Activated CD4-positive, alpha-beta T cell treated with anti-CD3 and anti-CD28 coated beads, Interleukin-2, amount 50 U/mL, for 24 hours (primary cell): ENCODE results near the gene SLC39A7.
"Not testable (repeated sequence)": the region's sequence is repeated elsewhere in the genome, so short reads cannot be mapped to it uniquely, and the experiment has no call there.

Source experiments
- DNase-seq, 2 donors: peaks; one replicate each; pipeline ENCODE4 v3.0.0-alpha.2; 2020; ENCODE audit warnings: low read depth in 1 of 2, low spot score in 1 of 2

SLC39A7 gene

DNA sequence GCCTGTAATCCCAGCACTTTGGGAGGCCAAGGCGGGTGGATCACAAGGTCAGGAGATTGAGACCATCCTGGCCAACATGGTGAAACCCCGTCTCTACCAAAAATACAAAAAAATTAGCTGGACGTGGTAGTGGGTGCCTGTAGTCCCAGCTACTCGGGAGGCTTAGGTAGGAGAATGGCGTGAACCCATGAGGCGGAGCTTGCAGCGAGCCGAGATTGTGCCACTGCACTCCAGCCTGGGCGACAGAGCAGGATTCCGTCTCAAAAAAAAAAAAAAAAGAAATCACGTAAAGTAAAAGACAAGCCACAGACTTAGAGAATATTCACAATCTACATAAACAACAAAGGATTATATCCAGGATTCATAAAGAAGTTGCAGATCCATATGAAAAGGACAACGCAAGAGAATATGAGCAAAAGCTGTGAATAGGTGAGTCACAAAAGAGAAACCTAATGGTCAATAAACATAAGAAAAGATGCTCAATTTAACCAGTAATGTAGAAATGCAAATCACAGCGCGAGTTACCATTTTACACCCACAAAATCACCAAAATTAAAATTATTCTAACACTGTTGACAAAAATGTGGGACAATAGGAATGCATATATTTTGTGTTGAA, 25.9 kb downstream of the SLC39A7 start:
- not testable (repeated sequence) for DNase-seq

DNA sequence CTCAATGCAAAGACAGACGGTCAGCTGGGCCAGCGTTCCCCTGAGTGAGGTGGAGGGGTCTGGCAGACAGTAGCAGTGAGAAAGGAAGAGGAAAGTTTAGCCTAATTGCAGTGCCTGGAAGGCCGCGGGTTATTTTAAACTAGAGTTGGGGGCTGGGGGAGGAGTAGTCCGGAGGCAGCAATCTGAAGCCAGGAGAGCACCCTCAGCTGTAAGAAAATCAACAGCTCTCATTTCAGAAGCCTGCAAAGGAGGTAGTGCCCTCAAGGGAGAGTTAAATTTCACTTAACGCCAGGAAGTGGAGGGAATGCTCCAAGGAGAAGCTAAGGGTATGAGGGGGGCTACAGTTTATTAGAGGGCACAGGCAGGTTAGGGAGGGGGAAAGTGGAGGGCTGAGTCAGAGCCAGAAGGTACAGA, 34.6 kb downstream of the SLC39A7 start:
- no peak for DNase-seq

DNA sequence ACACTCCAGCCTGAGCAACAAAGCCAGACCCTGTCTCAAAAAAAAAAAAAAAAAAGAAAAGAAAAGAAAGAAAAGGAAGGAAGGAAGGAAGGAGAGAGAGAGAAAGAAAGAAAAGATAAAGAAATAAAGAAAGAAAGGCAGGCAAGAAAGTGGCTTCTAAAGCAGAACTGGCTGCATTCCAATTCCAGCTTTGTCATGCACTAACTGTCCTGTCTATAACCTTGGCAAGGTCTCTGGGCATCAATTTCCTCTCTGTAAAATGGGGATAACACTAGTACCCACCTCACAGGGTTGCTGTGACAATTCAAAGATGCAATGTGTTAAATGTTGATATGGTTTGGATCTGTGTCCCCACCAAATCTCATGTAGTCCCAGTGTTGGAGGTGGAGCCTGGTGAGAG, 35.7 kb downstream of the SLC39A7 start:
- no peak for DNase-seq

DNA sequence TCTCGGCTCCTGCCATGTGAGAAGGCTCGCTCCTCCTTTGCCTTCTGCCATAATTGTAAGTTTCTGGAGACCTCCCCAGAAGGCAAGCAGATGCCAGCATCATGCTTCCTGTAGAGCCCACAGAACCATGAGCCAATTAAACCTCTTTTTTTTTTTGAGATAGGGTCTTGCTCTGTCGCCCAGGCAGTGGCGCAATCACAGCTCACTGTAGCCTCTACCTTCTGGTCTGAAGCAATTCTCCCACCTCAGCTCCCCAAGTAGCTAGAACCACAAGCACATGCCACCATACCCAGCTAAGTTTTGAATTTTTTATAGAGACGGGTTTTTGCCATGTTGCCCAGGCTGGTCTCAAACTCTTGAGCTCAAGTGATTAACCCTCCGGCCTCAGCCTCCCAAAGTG, 36.2 kb downstream of the SLC39A7 start:
- DNase-seq: no peak

DNA sequence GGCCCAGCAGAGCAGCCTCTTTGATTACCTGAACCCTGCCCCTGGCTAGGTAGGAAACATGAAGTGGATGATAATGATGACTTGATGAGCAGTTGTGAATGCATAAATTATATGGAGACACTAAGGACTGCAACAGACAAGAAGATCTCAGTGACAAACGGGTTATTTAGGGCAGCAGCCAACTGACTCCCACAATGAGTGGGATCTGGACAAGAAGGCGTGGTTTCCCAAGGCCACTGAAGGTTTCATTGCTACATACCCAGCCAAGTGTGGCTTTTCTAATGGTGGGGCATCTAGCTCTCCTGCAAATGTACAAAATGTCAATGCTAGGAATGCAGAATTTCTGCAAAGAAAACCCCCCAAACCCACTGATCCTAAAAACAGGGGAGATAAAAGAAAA, 37.1 kb downstream of the SLC39A7 start:
- DNase-seq: no peak

DNA sequence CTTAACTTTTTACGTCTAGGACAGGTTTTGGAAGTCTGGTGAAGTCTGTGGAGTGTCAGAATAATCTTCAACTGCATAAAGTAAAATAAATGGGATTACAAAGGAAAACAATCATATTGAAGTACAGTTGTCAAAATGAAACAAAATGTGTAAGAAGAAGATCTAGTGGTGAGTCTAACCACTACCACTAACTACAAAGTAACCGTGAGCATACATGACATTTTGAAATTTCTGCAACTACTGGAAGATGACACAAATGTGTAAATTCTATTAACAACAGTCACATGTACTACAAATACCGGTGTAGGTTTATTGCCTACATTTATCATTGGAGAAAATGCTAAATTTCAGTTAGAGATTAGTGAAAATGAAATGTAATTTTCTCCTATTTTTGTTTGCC, 41.3 kb downstream of the SLC39A7 start:
- DNase-seq: no peak

DNA sequence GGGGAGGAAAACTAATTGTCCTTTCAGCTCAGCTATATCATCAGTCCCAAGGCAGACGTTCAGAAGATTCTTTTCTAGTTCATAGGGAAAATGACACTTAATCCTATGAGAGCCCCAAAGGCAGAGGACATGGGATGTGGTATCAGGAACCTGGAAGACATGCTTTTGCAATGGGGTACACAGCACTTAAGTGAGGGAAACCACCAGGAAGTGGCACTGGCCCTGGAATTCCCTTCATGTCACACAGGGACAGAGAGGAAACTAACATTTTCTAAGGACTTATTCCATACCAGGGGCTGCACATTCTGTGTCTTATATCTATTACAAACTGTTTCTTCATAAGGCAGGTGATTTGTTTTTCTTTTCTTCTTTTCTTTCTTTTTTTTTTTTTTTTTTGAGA, 42.8 kb downstream of the SLC39A7 start:
- no peak for DNase-seq

DNA sequence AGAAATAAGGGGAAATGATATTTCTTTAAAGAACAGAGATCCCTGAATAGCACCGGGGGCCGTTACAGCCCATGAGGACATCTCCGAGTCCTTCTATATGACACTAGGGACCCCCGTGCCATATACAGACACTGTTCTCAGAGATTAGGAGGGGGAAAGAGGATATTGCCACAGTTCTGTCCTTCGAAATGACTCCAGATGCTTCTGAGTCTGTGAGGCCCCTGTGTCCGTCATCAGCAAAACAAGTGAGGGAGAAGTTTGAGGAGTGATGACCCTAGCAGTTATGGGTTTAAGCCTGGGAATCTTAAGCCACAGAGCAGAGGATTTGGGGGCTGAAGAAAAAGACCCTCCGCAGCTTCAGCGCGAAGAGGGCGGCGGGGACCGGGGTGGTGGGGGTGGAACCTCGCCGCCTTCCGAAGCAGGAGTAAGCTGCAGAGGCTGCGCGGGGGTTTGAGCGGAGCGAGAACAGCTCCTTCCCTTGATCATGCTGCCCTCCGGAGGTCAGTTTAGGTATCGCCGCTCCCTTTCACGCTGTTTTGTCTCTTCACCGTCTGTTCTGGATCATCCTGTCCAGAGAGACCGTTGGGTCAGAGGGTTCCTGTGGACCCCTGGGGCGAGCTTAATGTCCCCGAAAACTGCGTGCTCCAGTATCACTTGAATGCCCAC, 47.4 kb downstream of the SLC39A7 start:
- peak; percentile 89 to 90 for DNase-seq

DNA sequence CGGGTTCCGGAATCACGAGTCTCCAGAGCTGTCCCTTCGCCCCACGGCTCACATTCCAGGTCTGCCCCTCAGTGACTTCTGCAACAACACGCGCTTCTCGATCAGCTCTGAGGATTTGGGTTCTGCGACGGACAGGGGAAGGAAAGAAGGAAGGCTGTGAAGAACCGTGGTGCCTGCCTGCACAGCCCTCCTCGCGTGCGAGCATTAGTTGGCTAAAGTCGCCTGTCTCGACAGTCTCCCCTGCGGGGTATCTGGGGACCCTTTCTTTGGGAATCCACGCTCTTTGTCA, 47.9 kb downstream of the SLC39A7 start:
- no peak for DNase-seq

DNA sequence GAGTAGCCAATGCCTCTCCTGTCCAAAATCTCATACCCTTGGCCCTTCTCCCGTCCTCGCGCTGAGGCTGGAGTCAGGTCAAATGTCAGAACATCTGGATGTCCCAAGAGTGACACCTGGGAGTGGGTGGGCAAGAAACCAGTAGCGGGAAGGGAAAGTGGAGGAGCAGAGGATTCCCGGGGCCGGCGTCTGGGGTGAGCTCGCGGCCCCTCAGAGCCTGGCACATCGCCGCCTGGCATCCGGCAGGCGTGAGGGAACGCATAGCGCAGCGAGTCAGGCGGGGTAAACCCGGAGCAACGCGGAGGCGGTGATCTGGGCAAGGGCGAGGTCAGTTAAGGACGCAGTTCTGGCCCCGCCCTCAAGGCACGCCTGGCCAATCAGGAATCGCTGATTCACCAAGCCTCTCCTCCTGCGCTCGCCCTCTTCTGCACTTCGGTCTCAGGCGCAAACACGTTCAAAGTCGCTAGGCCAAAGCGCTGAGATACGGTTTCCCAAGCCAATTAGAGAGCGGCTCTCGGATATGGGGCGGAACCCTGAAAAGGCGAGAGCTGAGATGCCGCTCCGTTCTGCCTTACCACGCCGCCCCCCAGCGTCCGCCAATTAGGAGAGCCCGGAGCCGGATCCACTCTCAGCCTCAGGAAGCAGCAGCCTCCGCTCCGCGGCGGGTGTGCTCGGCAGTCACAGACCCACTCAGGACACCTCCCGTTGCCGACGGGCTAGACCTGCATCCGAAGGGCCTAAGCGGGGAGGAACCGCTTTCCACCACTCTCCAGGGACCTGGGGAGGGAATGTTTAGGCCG, 48.5 kb downstream of the SLC39A7 start:
- DNase-seq: peak; percentile 87 to 95

DNA sequence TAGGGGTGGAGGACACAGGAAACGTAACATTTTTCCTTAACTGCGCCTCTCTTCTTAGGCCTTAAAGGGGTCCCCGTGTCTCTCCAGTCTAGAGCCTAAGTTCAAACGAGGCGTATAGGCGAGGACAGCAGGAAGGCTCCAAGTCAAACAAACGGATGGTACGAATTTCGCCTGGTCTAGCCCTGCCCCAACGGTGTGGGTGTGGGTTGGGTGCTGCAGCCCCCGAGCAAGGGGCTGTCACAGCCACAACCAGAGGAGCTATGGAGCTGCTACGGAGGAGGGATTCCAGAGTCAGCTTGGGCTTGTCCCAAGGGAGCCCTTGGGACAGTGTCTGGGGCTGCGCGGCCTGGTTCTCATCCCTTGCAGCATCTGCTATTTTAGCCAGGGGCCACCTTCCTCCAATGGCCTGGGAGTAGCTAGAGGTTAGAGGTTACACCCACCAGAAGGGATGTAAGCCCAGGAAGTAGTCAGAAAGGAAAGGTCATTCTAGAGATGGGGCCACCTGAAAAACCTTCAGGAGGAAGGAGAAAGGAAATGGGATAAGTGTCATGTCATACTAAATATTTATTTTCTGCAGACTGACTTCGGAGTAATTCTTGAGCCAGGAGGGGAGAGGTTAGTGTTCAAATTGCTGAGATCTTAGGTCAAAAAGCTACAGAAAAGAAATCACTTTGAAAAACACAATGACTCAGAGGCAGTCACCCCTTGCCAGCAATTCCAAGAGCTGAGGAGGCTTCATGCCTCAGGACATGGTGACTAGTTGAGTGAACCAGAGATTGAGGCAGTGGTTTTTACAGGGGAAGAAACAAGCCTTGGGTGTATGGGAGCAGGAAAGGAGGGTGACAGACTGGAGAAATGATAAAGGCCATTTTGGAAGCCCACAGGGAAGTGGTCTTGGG, 49.3 kb downstream of the SLC39A7 start:
- DNase-seq: no peak

DNA sequence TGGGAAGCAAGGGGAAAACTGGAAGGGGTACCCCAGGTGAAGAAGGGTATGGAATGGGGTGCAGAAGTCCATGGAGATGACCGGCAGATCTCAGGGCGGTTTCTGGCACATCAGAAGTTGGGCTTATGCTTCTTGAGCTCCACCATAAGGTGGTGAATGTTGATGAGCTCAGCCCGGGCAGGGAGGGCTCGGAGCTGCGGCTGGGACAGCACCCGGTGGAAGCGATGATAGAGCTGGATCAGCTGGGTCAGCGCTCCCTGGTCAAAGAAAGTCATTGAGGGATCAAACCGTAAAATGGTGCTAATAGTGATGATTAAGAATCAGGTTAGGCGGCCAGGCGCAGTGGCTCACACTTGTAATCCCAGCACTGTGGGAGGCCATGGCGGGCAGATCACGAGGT, 50.1 kb downstream of the SLC39A7 start:
- no peak for DNase-seq

DNA sequence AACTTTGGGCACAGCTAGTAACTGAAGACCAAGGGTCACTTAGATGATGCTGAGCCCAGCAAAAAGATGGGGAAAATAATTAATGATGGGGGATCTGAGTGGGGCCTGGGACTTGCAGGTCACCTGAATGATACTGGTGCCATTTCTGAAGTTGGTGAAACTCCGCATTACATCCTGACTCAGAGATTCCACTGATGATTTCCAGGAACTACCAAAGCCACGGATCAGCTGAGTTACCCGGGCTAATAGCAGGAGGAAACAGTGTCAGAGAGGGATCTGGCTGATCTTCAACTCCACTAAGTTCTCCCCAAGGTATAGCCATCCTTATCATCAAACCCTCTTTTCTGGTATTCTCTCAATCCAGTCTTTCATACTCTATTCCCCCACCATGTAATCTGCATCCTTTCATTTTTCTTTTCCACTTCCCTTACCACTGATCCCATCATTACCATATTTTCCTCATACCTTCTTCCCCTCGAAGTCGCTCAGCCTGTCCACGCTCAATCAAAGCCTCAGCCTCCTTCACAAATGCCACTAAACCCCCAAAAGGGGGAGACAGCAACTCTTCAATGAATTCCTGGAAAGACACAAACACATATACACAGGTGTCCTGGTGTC, 50.8 kb downstream of the SLC39A7 start:
- no peak for DNase-seq

DNA sequence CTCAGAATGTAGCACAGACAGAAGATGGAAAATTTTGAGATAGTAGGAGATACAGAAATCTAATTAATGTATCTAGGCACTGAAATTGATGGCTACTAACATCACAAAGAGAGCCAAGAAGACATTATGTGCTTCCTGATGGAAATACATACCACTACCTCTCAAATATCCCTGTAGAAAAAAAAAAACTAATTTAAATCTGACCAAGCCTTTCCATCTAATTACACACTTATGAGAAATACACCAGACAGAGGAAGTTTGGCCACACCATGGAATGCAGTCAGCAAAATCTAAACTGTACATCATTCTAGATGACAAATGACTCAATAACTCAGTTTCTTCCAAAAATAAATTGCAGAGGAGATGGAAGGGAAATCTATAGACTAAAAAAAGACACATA, 52.1 kb downstream of the SLC39A7 start:
- no peak for DNase-seq
